H9 (cell line): ENCODE measurements around the gene ADAMTSL5. TPM values are rescaled to one million over a fixed set of nuclear protein-coding genes. Genes with fewer than 3 reads are reported as not detected.

Experiments
- DNase-seq: peaks from one replicate; pipeline ENCODE4 v3.0.0-alpha.2; 2017
- H2AFZ ChIP-seq: one replicate; pipeline ENCODE4 v1.6.1; 2013; ENCODE audit warnings: mild to moderate bottlenecking, low read length, control low read depth, moderate library complexity
- H2AK5ac ChIP-seq: 2 replicates; pipeline ENCODE4 v1.6.1; 2013; ENCODE audit warnings: low read length, control low read depth, mixed read lengths; ENCODE audit not compliant: insufficient read length
- H2BK120ac ChIP-seq: one replicate; pipeline ENCODE4 v1.6.1; 2013; ENCODE audit warnings: low read depth, mild to moderate bottlenecking, low read length, control low read depth, inconsistent platforms; ENCODE audit not compliant: poor library complexity, severe bottlenecking
- H2BK12ac ChIP-seq: 2 replicates; pipeline ENCODE4 v1.6.1; 2013; ENCODE audit warnings: low read length, control low read depth, mixed read lengths, low read depth; ENCODE audit not compliant: insufficient read length
- H2BK15ac ChIP-seq: 2 replicates; pipeline ENCODE4 v1.6.1; 2013; ENCODE audit warnings: low read depth, low read length, control low read depth
- H2BK20ac ChIP-seq: one replicate; pipeline ENCODE4 v1.6.1; 2013; ENCODE audit warnings: low read depth, mild to moderate bottlenecking, low read length, control low read depth, inconsistent platforms; ENCODE audit not compliant: poor library complexity, severe bottlenecking
- H2BK5ac ChIP-seq: 2 replicates; pipeline ENCODE4 v1.6.1; 2013; ENCODE audit warnings: low read length, control low read depth, mixed read lengths; ENCODE audit not compliant: insufficient read length
- H3K14ac ChIP-seq: 2 replicates; pipeline ENCODE4 v1.6.1; 2013; ENCODE audit warnings: low read length, control low read depth; ENCODE audit not compliant: insufficient read depth
- H3K18ac ChIP-seq: 2 replicates; pipeline ENCODE4 v1.6.1; 2013; ENCODE audit warnings: low read depth, mild to moderate bottlenecking, mixed read lengths, low read length, control low read depth; ENCODE audit not compliant: insufficient read length
- H3K23ac ChIP-seq: 2 replicates; pipeline ENCODE4 v1.6.1; 2013; ENCODE audit warnings: low read length, control low read depth, mixed read lengths, low read depth; ENCODE audit not compliant: insufficient read length
- H3K23me2 ChIP-seq: 2 replicates; pipeline ENCODE4 v1.6.1; 2013; ENCODE audit warnings: low read depth, mild to moderate bottlenecking, mixed read lengths, low read length, control low read depth; ENCODE audit not compliant: insufficient read length, poor library complexity, severe bottlenecking
- H3K27ac ChIP-seq: 2 replicates; pipeline ENCODE4 v1.5.1; 2013; ENCODE audit warnings: low read length, control low read depth, mixed read lengths, low read depth; ENCODE audit not compliant: insufficient read length
- H3K27me3 ChIP-seq: 2 replicates; pipeline ENCODE4 v1.6.1; 2013; ENCODE audit warnings: low read length, control low read depth, inconsistent platforms; ENCODE audit not compliant: insufficient read depth
- H3K4ac ChIP-seq: 2 replicates; pipeline ENCODE4 v1.6.1; 2013; ENCODE audit warnings: low read depth, mild to moderate bottlenecking, control low read depth, inconsistent platforms, low read length, moderate library complexity
- H3K4me1 ChIP-seq: 2 replicates; pipeline ENCODE4 v1.6.1; 2013; ENCODE audit warnings: low read length, control low read depth, inconsistent platforms; ENCODE audit not compliant: insufficient read depth
- H3K4me2 ChIP-seq: 2 replicates; pipeline ENCODE4 v1.6.1; 2013; ENCODE audit warnings: low read length, control low read depth, mixed read lengths; ENCODE audit not compliant: insufficient read length, insufficient read depth
- H3K56ac ChIP-seq: 2 replicates; pipeline ENCODE4 v1.6.1; 2013; ENCODE audit warnings: low read depth, mild to moderate bottlenecking, mixed read lengths, low read length, control low read depth; ENCODE audit not compliant: insufficient read length
- H3K79me1 ChIP-seq: 2 replicates; pipeline ENCODE4 v1.6.1; 2013; ENCODE audit warnings: low read depth, mild to moderate bottlenecking, moderate library complexity, low read length, control low read depth, inconsistent platforms; ENCODE audit not compliant: insufficient read depth, poor library complexity, severe bottlenecking
- H3K79me2 ChIP-seq: 2 replicates; pipeline ENCODE4 v1.6.1; 2013; ENCODE audit warnings: low read length, control low read depth, inconsistent platforms; ENCODE audit not compliant: insufficient read depth
- H3K9ac ChIP-seq: 2 replicates; pipeline ENCODE4 v1.6.1; 2013; ENCODE audit warnings: low read length, control low read depth, mixed read lengths; ENCODE audit not compliant: insufficient read length; ENCODE audit errors: extremely low read depth
- H3K9me3 ChIP-seq: one replicate; pipeline ENCODE4 v1.6.1; 2013; ENCODE audit warnings: low read depth, low read length, inconsistent platforms; ENCODE audit not compliant: control insufficient read depth
- H3T11ph ChIP-seq: one replicate; pipeline ENCODE4 v1.6.1; 2013; ENCODE audit warnings: mild to moderate bottlenecking, low read length, control low read depth, inconsistent platforms
- H4K20me1 ChIP-seq: one replicate; pipeline ENCODE4 v1.6.1; 2013; ENCODE audit not compliant: control insufficient read depth, insufficient read length, insufficient read depth
- H4K5ac ChIP-seq: 2 replicates; pipeline ENCODE4 v1.6.1; 2013; ENCODE audit warnings: low read depth, mild to moderate bottlenecking, mixed read lengths, low read length, control low read depth; ENCODE audit not compliant: insufficient read length
- H4K8ac ChIP-seq: replicated peaks from 2 replicates; pipeline ENCODE4 v1.6.1; 2013; ENCODE audit warnings: low read length, control low read depth, mixed read lengths, low read depth; ENCODE audit not compliant: insufficient read length
- H4K91ac ChIP-seq: 2 replicates; pipeline ENCODE4 v1.6.1; 2013; ENCODE audit warnings: low read depth, mild to moderate bottlenecking, moderate library complexity, mixed read lengths, low read length, control low read depth; ENCODE audit not compliant: insufficient read length
- H3K27ac Mint-ChIP-seq, 3 experiments: 2 replicates in 2 of 3; 3 replicates in 1 of 3; pipeline ENCODE4 v1.8.0; 2020 to 2021; ENCODE audit warnings: mixed read lengths in 3 of 3, mild to moderate bottlenecking in 1 of 3, moderate library complexity in 1 of 3
- H3K27me3 Mint-ChIP-seq: 2 replicates; pipeline ENCODE4 v1.8.0; 2021; ENCODE audit warnings: low read depth, mild to moderate bottlenecking, moderate library complexity, mixed read lengths
- H3K36me3 Mint-ChIP-seq, 3 experiments: 2 replicates in 2 of 3; 3 replicates in 1 of 3; pipeline ENCODE4 v1.8.0; 2020 to 2021; ENCODE audit warnings: low read depth in 3 of 3, mixed read lengths in 3 of 3; ENCODE audit not compliant: insufficient read depth in 1 of 3
- H3K4me1 Mint-ChIP-seq, 2 experiments: 2 replicates each; pipeline ENCODE4 v1.8.0; 2020; ENCODE audit warnings: mixed read lengths in 2 of 2
- H3K4me3 Mint-ChIP-seq, 2 experiments: 2 replicates in 1 of 2; 3 replicates in 1 of 2; pipeline ENCODE4 v1.8.0; 2020 to 2021; ENCODE audit warnings: mild to moderate bottlenecking in 2 of 2, mixed read lengths in 2 of 2, moderate library complexity in 1 of 2
- H3K9me3 Mint-ChIP-seq, 2 experiments: 2 replicates in 1 of 2; 3 replicates in 1 of 2; pipeline ENCODE4 v1.8.0; 2020; ENCODE audit warnings: mild to moderate bottlenecking in 2 of 2, mixed read lengths in 2 of 2, moderate library complexity in 1 of 2
- WGBS: extraction: QIAGEN DNeasy Blood & Tissue Kit; methylation state at CpG from one replicate; pipeline ENCODE4 v1.1.7; 2013; ENCODE audit warnings: missing lambda C conversion rate, low lambda C conversion rate, mixed read lengths; ENCODE audit not compliant: insufficient read length; ENCODE audit errors: extremely low coverage; 5-methylcytosine and 5-hydroxymethylcytosine counted together
- total RNA-seq: library from RNA; stranded (reverse); gene quantifications from 2 replicates; pipeline ENCODE4 v1.2.1, GENCODE V29; 2021
- TF ChIP-seq, protein P1 (sequence below): fragments of 200-600 bp; sonication (generic); conservative IDR thresholded peaks from 3 replicates; pipeline ENCODE4 v1.8.0; 2021; ENCODE audit warnings: antibody characterized with exemption, mild to moderate bottlenecking

ADAMTSL5 gene
- total RNA-seq, 1 experiment from 2014 or later: 1.5 TPM

DNA sequence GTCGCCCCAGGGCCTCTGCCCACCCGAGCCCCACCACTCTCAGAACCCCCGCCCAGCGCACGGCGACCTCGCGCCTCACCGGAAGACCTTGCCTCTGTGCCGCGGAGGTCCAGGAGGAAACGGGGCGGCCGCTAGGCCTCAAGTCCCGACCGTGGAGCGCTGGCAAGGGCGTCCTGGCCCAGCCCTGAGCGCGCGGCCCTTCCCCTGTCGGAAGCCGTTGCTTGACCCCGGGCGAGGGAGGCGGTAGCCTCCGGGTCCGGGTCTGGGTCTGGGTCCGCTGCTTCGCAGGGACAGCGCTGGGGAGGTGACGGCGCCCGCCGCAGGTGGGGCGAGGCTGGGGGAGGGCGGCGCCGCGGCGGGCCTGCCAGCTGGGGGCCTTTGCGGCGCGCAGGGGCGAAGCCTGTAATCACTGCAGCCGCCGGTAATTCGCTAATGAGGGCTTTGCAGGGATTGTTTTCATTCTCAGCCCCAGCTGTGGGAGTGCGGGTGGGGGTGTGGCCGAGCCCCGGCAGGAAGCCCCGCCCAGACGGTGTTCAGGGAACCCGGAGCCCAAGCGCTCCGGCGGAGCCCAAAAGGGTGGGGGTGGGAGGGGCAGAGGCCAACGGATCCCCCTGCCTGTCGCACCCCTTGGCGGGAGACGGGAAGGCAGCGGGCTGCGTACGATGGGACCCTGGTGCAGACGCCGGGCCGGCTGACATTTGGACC lies 42.4 kb downstream of the ADAMTSL5 start:
- H3K4me2 ChIP-seq: peak overlapping the region; percentile 11
- TF ChIP-seq, protein P1, sequence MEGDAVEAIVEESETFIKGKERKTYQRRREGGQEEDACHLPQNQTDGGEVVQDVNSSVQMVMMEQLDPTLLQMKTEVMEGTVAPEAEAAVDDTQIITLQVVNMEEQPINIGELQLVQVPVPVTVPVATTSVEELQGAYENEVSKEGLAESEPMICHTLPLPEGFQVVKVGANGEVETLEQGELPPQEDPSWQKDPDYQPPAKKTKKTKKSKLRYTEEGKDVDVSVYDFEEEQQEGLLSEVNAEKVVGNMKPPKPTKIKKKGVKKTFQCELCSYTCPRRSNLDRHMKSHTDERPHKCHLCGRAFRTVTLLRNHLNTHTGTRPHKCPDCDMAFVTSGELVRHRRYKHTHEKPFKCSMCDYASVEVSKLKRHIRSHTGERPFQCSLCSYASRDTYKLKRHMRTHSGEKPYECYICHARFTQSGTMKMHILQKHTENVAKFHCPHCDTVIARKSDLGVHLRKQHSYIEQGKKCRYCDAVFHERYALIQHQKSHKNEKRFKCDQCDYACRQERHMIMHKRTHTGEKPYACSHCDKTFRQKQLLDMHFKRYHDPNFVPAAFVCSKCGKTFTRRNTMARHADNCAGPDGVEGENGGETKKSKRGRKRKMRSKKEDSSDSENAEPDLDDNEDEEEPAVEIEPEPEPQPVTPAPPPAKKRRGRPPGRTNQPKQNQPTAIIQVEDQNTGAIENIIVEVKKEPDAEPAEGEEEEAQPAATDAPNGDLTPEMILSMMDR: no peak
- no CpG with 5 or more reads among the region's 67 CpGs for WGBS
- H3K27ac ChIP-seq: no peak overlapping the region
- H4K20me1 ChIP-seq: peaks cover 3% of the 10 kb centered on the region
- H2AFZ ChIP-seq: no peak overlapping the region
- H3K27ac Mint-ChIP-seq: no peak overlapping the region
- no peak overlapping the region for H3K9ac ChIP-seq
- H4K5ac ChIP-seq: no peak overlapping the region
- no peaks in the 10 kb centered on the region for H3K9me3 ChIP-seq
- H3K4ac ChIP-seq: no peak overlapping the region
- no peak overlapping the region for H4K91ac ChIP-seq
- peak overlapping the region; percentile 14 to 75; a peak in 4 of 5 replicates for H3K4me3 Mint-ChIP-seq
- H3K4me1 Mint-ChIP-seq: peaks cover 2 to 9% of the 10 kb centered on the region in 2 experiments; a peak in 3 of 4 replicates
- H3K4me1 ChIP-seq: no peaks in the 10 kb centered on the region
- no peak overlapping the region for H3K14ac ChIP-seq
- no peak overlapping the region for H2BK5ac ChIP-seq
- H3K79me1 ChIP-seq: no peaks in the 10 kb centered on the region
- no peak overlapping the region for H3T11ph ChIP-seq
- H3K56ac ChIP-seq: no peak overlapping the region
- peaks cover 49% of the 10 kb centered on the region for H3K27me3 ChIP-seq
- no peak overlapping the region for H2BK15ac ChIP-seq
- H3K79me2 ChIP-seq: no peaks in the 10 kb centered on the region
- H3K9me3 Mint-ChIP-seq: no peaks in the 10 kb centered on the region
- H3K18ac ChIP-seq: no peak overlapping the region
- DNase-seq: peak; percentile 79
- no peak overlapping the region for H3K23ac ChIP-seq
- H3K36me3 Mint-ChIP-seq: no peaks in the 10 kb centered on the region
- no peak overlapping the region for H2AK5ac ChIP-seq
- H3K23me2 ChIP-seq: peaks cover 9% of the 10 kb centered on the region
- no peak overlapping the region for H4K8ac ChIP-seq
- no peak overlapping the region for H2BK20ac ChIP-seq
- no peak overlapping the region for H2BK120ac ChIP-seq
- H2BK12ac ChIP-seq: no peak overlapping the region
- peaks cover 67% of the 10 kb centered on the region for H3K27me3 Mint-ChIP-seq
